Measurements from ENCODE around the gene WDR18.
A peak's percentile ranks its signal among the peaks of the same experiment; 100 is the strongest.
"Not testable (repeated sequence)": the region's sequence is repeated elsewhere in the genome, so short reads cannot be mapped to it uniquely, and the experiment has no call there.

The WDR18 gene

GRCh38 chr19:1019980-1020867, 36.1 kb downstream of the WDR18 start:
- DNase-seq (ENCODE audit: low read depth) = no peak

- DNase-seq (ENCODE audit: low read depth) = peak; percentile 98
Observed at GRCh38 chr19:1020868-1021425, 36.8 kb downstream of the WDR18 start, which contains the start of gene TMEM259. Gene TMEM259, minus strand, starts transcription at chr19:1021123. Its CDS starts 127 bp downstream, at chr19:1020996.

- not testable (repeated sequence) for DNase-seq (ENCODE audit: low read depth)
Observed at GRCh38 chr19:1023883-1024188, 39.7 kb downstream of the WDR18 start.

- not testable (repeated sequence) for DNase-seq (ENCODE audit: low read depth)
Observed at GRCh38 chr19:1025080-1025479, 40.9 kb downstream of the WDR18 start.

GRCh38 chr19:1025960-1026782, 42.0 kb downstream of the WDR18 start, which contains the start of gene CNN2:
Gene CNN2, plus strand, starts transcription at chr19:1026608. Its CDS starts 54 bp downstream, at chr19:1026662.
- DNase-seq (ENCODE audit: low read depth) = peak; percentile 73

GRCh38 chr19:1026783-1027649, 42.9 kb downstream of the WDR18 start:
- peak; percentile 35 for DNase-seq (ENCODE audit: low read depth)

- no peak for DNase-seq (ENCODE audit: low read depth)
Observed at GRCh38 chr19:1027650-1028061, 43.5 kb downstream of the WDR18 start.

- peak; percentile 97 for DNase-seq (ENCODE audit: low read depth)
Observed at GRCh38 chr19:1028062-1028926, 44.1 kb downstream of the WDR18 start.

GRCh38 chr19:1032264-1032867, 48.2 kb downstream of the WDR18 start:
- no peak for DNase-seq (ENCODE audit: low read depth)

- DNase-seq (ENCODE audit: low read depth) = no peak
Observed at GRCh38 chr19:1035998-1036621, 52.0 kb downstream of the WDR18 start.

- DNase-seq (ENCODE audit: low read depth) = no peak
Observed at GRCh38 chr19:1037621-1038064, 53.5 kb downstream of the WDR18 start.

GRCh38 chr19:1038978-1039645, 55.0 kb downstream of the WDR18 start:
- peak; percentile 37 for DNase-seq (ENCODE audit: low read depth)

- peak; percentile 97 for DNase-seq (ENCODE audit: low read depth)
Observed at GRCh38 chr19:1039646-1040475, 55.7 kb downstream of the WDR18 start, which contains the start of gene ABCA7. Gene ABCA7, plus strand, starts transcription at chr19:1040107. Its CDS starts 1,255 bp downstream, at chr19:1041362.

- peak; percentile 97 for DNase-seq (ENCODE audit: low read depth)
Observed at GRCh38 chr19:1040476-1041271, 56.5 kb downstream of the WDR18 start.

GRCh38 chr19:1041272-1041834, 57.2 kb downstream of the WDR18 start:
- DNase-seq (ENCODE audit: low read depth) = no peak

GRCh38 chr19:1041835-1042685, 57.9 kb downstream of the WDR18 start:
- DNase-seq (ENCODE audit: low read depth) = peak; percentile 36
